ENCODE measurements around the gene JAG1.

DNA sequence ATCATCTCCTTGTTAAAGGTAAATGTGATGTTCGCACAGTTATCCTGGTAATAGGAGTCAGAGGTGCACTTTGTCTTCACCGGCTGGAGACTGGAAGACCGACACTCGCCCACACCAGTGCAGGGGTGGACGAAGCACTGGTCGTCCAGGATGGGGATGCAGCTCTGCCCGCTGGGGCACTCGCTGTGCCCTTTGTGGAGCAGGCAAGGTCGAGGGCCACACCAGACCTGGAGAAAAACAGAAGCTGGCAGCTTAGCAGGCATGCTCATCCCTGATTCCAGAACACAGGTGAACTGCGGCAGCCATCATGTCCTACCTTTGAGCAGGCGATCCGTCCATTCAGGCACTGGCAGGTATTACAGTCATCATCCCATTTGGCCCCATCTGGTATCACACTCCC is 32.3 kb downstream of the JAG1 start:
- TF ChIP-seq, protein P1, sequence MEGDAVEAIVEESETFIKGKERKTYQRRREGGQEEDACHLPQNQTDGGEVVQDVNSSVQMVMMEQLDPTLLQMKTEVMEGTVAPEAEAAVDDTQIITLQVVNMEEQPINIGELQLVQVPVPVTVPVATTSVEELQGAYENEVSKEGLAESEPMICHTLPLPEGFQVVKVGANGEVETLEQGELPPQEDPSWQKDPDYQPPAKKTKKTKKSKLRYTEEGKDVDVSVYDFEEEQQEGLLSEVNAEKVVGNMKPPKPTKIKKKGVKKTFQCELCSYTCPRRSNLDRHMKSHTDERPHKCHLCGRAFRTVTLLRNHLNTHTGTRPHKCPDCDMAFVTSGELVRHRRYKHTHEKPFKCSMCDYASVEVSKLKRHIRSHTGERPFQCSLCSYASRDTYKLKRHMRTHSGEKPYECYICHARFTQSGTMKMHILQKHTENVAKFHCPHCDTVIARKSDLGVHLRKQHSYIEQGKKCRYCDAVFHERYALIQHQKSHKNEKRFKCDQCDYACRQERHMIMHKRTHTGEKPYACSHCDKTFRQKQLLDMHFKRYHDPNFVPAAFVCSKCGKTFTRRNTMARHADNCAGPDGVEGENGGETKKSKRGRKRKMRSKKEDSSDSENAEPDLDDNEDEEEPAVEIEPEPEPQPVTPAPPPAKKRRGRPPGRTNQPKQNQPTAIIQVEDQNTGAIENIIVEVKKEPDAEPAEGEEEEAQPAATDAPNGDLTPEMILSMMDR (IDR thresholded peaks at IDR 0.05) = no peak
- no peak for TF ChIP-seq POLR2A (IDR thresholded peaks at IDR 0.05)
